GM23338 (cell line): Measurements from ENCODE around the gene DDN. TPM values are rescaled to one million over a fixed set of nuclear protein-coding genes. Genes with fewer than 3 reads are reported as not detected.

Source experiments
- ATAC-seq: fragments of 200-7000 bp; cut with Tn5 transposase; 3 replicates; pipeline ENCODE4 v1.9.1; 2020
- DNase-seq: peaks from one replicate; pipeline ENCODE4 v3.0.0-alpha.2; 2015; ENCODE audit warnings: low spot score
- H2AFZ ChIP-seq: fragments of 200-600 bp; sonication (generic); 2 replicates; pipeline ENCODE4 v1.8.0; 2016; ENCODE audit warnings: antibody characterized with exemption, mild to moderate bottlenecking, moderate library complexity
- H3F3A ChIP-seq: fragments of 200-600 bp; sonication (generic); replicated peaks from 2 replicates; pipeline ENCODE4 v1.8.0; 2017; ENCODE audit warnings: antibody characterized with exemption, mixed run types, low read depth
- H3K27ac ChIP-seq: fragments of 200-600 bp; sonication (generic); 2 replicates; pipeline ENCODE4 v1.6.1; 2016; ENCODE audit warnings: low read depth
- H3K27me3 ChIP-seq: fragments of 200-600 bp; sonication (generic); 2 replicates; pipeline ENCODE4 v1.8.0; 2016; ENCODE audit warnings: mild to moderate bottlenecking, mixed run types, moderate library complexity; ENCODE audit not compliant: insufficient read depth
- H3K36me3 ChIP-seq: fragments of 200-600 bp; sonication (generic); 2 replicates; pipeline ENCODE4 v1.8.0; 2016; ENCODE audit warnings: mild to moderate bottlenecking; ENCODE audit not compliant: insufficient read depth
- H3K4me1 ChIP-seq: fragments of 200-600 bp; sonication (generic); 2 replicates; pipeline ENCODE4 v1.8.0; 2016; ENCODE audit warnings: mild to moderate bottlenecking, moderate library complexity; ENCODE audit not compliant: insufficient read depth
- H3K4me2 ChIP-seq: fragments of 200-600 bp; sonication (generic); 2 replicates; pipeline ENCODE4 v1.7.1; 2017; ENCODE audit warnings: mixed run types
- H3K4me3 ChIP-seq: fragments of 200-600 bp; sonication (generic); 2 replicates; pipeline ENCODE4 v1.6.1; 2016; ENCODE audit warnings: mixed run types
- H3K79me2 ChIP-seq: fragments of 200-600 bp; sonication (generic); replicated peaks from 2 replicates; pipeline ENCODE4 v1.8.0; 2017; ENCODE audit warnings: mild to moderate bottlenecking; ENCODE audit not compliant: insufficient read depth
- H3K9me2 ChIP-seq: fragments of 200-600 bp; sonication (generic); 2 replicates; pipeline ENCODE4 v1.8.0; 2017; ENCODE audit not compliant: insufficient read depth
- H4K20me1 ChIP-seq: fragments of 200-600 bp; sonication (generic); replicated peaks from 2 replicates; pipeline ENCODE4 v1.8.0; 2017; ENCODE audit warnings: mild to moderate bottlenecking; ENCODE audit not compliant: insufficient read depth
- H3K27ac Mint-ChIP-seq: 2 replicates; pipeline ENCODE4 v1.8.0; 2020; ENCODE audit warnings: inconsistent platforms, mild to moderate bottlenecking, moderate library complexity, mixed read lengths
- H3K27me3 Mint-ChIP-seq: 3 replicates; pipeline ENCODE4 v1.8.0; 2022; ENCODE audit warnings: low read depth, mild to moderate bottlenecking, moderate library complexity, mixed read lengths, inconsistent platforms; ENCODE audit not compliant: insufficient read depth, poor library complexity
- H3K36me3 Mint-ChIP-seq: 3 replicates; pipeline ENCODE4 v1.8.0; 2021; ENCODE audit warnings: low read depth, mild to moderate bottlenecking, inconsistent platforms, moderate library complexity, mixed read lengths
- H3K4me1 Mint-ChIP-seq: 3 replicates; pipeline ENCODE4 v1.8.0; 2020; ENCODE audit warnings: mild to moderate bottlenecking, inconsistent platforms, mixed read lengths
- H3K4me3 Mint-ChIP-seq: 3 replicates; pipeline ENCODE4 v1.8.0; 2021; ENCODE audit warnings: moderate library complexity, mild to moderate bottlenecking, inconsistent platforms, mixed read lengths
- H3K9me3 Mint-ChIP-seq: 3 replicates; pipeline ENCODE4 v1.8.0; 2020; ENCODE audit warnings: moderate library complexity, mild to moderate bottlenecking, inconsistent platforms, mixed read lengths
- CREB1 ChIP-seq: fragments of 250-450 bp; sonication (Bioruptor Pico); IDR thresholded peaks from 2 replicates; pipeline ENCODE4 v1.5.0; 2020; ENCODE audit warnings: low read depth, mild to moderate bottlenecking, moderate library complexity
- EZH2 ChIP-seq: fragments of 200-600 bp; sonication (generic); IDR thresholded peaks from one replicate; pipeline ENCODE4 v1.8.0; 2017; ENCODE audit warnings: antibody characterized with exemption, mild to moderate bottlenecking, low read depth; ENCODE audit not compliant: unreplicated experiment
- EZH2phosphoT487 ChIP-seq: fragments of 200-600 bp; sonication (generic); IDR thresholded peaks from one replicate; pipeline ENCODE4 v1.8.1; 2018; ENCODE audit warnings: antibody characterized with exemption; ENCODE audit not compliant: unreplicated experiment
- JUNB ChIP-seq: IDR thresholded peaks from one replicate; pipeline ENCODE4 v1.6.1; 2016; ENCODE audit warnings: antibody characterized with exemption; ENCODE audit not compliant: unreplicated experiment
- NANOG ChIP-seq: IDR thresholded peaks from 2 replicates; pipeline ENCODE4 v1.6.1; 2016; ENCODE audit warnings: antibody characterized with exemption, borderline replicate concordance
- POLR2AphosphoS5 ChIP-seq: IDR thresholded peaks from 2 replicates; pipeline ENCODE4 v1.6.1; 2016; ENCODE audit warnings: antibody characterized with exemption, low read depth
- STAT1 ChIP-seq: IDR thresholded peaks from one replicate; pipeline ENCODE4 v1.6.1; 2016; ENCODE audit warnings: antibody characterized with exemption; ENCODE audit not compliant: unreplicated experiment
- ZNF114 ChIP-seq: fragments of 250-450 bp; sonication (Bioruptor Pico); IDR thresholded peaks from 2 replicates; pipeline ENCODE4 v1.5.0; 2020; ENCODE audit warnings: mild to moderate bottlenecking, moderate library complexity
- ZNF331 ChIP-seq: fragments of 250-450 bp; sonication (Bioruptor Pico); IDR thresholded peaks from 2 replicates; pipeline ENCODE4 v1.5.0; 2020; ENCODE audit warnings: low read depth, mild to moderate bottlenecking, moderate library complexity
- polyA plus RNA-seq: library from polyadenylated mRNA; unstranded; fragments of >200 nt; fragmentation: Nextera tagmentation; extraction: Ambion mirVana; gene quantifications from 2 replicates; pipeline ENCODE4 v1.2.1, GENCODE V29; 2016
- total RNA-seq: library from RNA; depleted of rRNA; stranded (reverse); fragments of >200 nt; shearing (Covaris generic); gene quantifications from 2 replicates; pipeline ENCODE4 v1.2.3, GENCODE V29; 2014
- TF ChIP-seq, protein P1 (sequence below): IDR thresholded peaks from 2 replicates; pipeline ENCODE4 v1.6.1; 2016; ENCODE audit warnings: antibody characterized with exemption
- TF ChIP-seq, protein P2 (sequence below): IDR thresholded peaks from one replicate; pipeline ENCODE4 v1.6.1; 2018; ENCODE audit warnings: antibody characterized with exemption; ENCODE audit not compliant: unreplicated experiment
- TF ChIP-seq, protein P3 (sequence below): fragments of 250-450 bp; sonication (Bioruptor Pico); IDR thresholded peaks from 2 replicates; pipeline ENCODE4 v1.5.0; 2020; ENCODE audit warnings: mild to moderate bottlenecking, moderate library complexity
- TF ChIP-seq, protein P4 (sequence below), 2 experiments: fragments of 200-600 bp in 1 of 2; sonication (generic) in 1 of 2; conservative IDR thresholded peaks; 2 replicates each; pipeline versions ENCODE4 v1.5.1 to v1.6.1; 2016 to 2017; ENCODE audit warnings: antibody characterized with exemption in 2 of 2, low read depth in 2 of 2, mild to moderate bottlenecking in 2 of 2, moderate library complexity in 1 of 2

The DDN gene
- total and polyA plus RNA-seq, 2 experiments from 2014 or later, result 0.10 TPM; not detected in 1

DNA sequence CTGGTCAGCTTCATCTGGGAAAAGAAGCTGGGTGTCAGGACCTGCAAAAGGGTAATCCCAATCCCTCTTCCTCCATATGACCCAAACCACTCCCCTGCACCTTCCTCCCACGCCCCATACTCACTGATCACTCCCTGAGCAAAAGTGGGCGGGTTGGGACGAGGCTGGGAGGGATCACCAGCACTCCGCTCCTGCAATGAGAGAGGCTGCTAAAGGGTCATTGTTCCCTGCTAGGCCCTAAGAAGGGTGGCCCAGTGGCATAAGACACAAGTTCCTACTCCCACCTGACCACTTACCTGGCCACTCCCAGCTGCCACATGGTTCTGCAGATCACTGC lies 35.1 kb upstream of the DDN start:
- H3K79me2 ChIP-seq, result no peaks in the 10 kb centered on the region
- H3K4me3 Mint-ChIP-seq, result no peak overlapping the region
- no peaks in the 10 kb centered on the region for H3F3A ChIP-seq
- TF ChIP-seq, protein P1, sequence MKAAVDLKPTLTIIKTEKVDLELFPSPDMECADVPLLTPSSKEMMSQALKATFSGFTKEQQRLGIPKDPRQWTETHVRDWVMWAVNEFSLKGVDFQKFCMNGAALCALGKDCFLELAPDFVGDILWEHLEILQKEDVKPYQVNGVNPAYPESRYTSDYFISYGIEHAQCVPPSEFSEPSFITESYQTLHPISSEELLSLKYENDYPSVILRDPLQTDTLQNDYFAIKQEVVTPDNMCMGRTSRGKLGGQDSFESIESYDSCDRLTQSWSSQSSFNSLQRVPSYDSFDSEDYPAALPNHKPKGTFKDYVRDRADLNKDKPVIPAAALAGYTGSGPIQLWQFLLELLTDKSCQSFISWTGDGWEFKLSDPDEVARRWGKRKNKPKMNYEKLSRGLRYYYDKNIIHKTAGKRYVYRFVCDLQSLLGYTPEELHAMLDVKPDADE, result no peak
- TF ChIP-seq STAT1 (no peak), EZH2phosphoT487 (no peak), JUNB (no peak), EZH2 (no peak), ZNF114 (CRISPR knock-in tag) (no peak), CREB1 (CRISPR knock-in tag) (no peak), ZNF331 (CRISPR knock-in tag) (no peak), POLR2AphosphoS5 (no peak), NANOG (no peak)
- TF ChIP-seq, protein P2, sequence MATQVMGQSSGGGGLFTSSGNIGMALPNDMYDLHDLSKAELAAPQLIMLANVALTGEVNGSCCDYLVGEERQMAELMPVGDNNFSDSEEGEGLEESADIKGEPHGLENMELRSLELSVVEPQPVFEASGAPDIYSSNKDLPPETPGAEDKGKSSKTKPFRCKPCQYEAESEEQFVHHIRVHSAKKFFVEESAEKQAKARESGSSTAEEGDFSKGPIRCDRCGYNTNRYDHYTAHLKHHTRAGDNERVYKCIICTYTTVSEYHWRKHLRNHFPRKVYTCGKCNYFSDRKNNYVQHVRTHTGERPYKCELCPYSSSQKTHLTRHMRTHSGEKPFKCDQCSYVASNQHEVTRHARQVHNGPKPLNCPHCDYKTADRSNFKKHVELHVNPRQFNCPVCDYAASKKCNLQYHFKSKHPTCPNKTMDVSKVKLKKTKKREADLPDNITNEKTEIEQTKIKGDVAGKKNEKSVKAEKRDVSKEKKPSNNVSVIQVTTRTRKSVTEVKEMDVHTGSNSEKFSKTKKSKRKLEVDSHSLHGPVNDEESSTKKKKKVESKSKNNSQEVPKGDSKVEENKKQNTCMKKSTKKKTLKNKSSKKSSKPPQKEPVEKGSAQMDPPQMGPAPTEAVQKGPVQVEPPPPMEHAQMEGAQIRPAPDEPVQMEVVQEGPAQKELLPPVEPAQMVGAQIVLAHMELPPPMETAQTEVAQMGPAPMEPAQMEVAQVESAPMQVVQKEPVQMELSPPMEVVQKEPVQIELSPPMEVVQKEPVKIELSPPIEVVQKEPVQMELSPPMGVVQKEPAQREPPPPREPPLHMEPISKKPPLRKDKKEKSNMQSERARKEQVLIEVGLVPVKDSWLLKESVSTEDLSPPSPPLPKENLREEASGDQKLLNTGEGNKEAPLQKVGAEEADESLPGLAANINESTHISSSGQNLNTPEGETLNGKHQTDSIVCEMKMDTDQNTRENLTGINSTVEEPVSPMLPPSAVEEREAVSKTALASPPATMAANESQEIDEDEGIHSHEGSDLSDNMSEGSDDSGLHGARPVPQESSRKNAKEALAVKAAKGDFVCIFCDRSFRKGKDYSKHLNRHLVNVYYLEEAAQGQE, result no peak
- TF ChIP-seq, protein P3, sequence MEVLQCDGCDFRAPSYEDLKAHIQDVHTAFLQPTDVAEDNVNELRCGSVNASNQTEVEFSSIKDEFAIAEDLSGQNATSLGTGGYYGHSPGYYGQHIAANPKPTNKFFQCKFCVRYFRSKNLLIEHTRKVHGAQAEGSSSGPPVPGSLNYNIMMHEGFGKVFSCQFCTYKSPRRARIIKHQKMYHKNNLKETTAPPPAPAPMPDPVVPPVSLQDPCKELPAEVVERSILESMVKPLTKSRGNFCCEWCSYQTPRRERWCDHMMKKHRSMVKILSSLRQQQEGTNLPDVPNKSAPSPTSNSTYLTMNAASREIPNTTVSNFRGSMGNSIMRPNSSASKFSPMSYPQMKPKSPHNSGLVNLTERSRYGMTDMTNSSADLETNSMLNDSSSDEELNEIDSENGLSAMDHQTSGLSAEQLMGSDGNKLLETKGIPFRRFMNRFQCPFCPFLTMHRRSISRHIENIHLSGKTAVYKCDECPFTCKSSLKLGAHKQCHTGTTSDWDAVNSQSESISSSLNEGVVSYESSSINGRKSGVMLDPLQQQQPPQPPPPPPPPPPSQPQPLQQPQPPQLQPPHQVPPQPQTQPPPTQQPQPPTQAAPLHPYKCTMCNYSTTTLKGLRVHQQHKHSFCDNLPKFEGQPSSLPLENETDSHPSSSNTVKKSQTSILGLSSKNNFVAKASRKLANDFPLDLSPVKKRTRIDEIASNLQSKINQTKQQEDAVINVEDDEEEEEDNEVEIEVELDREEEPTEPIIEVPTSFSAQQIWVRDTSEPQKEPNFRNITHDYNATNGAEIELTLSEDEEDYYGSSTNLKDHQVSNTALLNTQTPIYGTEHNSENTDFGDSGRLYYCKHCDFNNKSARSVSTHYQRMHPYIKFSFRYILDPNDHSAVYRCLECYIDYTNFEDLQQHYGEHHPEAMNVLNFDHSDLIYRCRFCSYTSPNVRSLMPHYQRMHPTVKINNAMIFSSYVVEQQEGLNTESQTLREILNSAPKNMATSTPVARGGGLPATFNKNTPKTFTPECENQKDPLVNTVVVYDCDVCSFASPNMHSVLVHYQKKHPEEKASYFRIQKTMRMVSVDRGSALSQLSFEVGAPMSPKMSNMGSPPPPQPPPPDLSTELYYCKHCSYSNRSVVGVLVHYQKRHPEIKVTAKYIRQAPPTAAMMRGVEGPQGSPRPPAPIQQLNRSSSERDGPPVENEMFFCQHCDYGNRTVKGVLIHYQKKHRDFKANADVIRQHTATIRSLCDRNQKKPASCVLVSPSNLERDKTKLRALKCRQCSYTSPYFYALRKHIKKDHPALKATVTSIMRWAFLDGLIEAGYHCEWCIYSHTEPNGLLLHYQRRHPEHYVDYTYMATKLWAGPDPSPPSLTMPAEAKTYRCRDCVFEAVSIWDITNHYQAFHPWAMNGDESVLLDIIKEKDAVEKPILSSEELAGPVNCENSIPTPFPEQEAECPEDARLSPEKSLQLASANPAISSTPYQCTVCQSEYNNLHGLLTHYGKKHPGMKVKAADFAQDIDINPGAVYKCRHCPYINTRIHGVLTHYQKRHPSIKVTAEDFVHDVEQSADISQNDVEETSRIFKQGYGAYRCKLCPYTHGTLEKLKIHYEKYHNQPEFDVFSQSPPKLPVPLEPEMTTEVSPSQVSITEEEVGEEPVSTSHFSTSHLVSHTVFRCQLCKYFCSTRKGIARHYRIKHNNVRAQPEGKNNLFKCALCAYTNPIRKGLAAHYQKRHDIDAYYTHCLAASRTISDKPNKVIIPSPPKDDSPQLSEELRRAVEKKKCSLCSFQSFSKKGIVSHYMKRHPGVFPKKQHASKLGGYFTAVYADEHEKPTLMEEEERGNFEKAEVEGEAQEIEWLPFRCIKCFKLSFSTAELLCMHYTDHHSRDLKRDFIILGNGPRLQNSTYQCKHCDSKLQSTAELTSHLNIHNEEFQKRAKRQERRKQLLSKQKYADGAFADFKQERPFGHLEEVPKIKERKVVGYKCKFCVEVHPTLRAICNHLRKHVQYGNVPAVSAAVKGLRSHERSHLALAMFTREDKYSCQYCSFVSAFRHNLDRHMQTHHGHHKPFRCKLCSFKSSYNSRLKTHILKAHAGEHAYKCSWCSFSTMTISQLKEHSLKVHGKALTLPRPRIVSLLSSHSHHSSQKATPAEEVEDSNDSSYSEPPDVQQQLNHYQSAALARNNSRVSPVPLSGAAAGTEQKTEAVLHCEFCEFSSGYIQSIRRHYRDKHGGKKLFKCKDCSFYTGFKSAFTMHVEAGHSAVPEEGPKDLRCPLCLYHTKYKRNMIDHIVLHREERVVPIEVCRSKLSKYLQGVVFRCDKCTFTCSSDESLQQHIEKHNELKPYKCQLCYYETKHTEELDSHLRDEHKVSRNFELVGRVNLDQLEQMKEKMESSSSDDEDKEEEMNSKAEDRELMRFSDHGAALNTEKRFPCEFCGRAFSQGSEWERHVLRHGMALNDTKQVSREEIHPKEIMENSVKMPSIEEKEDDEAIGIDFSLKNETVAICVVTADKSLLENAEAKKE, result no peak
- TF ChIP-seq, protein P4, sequence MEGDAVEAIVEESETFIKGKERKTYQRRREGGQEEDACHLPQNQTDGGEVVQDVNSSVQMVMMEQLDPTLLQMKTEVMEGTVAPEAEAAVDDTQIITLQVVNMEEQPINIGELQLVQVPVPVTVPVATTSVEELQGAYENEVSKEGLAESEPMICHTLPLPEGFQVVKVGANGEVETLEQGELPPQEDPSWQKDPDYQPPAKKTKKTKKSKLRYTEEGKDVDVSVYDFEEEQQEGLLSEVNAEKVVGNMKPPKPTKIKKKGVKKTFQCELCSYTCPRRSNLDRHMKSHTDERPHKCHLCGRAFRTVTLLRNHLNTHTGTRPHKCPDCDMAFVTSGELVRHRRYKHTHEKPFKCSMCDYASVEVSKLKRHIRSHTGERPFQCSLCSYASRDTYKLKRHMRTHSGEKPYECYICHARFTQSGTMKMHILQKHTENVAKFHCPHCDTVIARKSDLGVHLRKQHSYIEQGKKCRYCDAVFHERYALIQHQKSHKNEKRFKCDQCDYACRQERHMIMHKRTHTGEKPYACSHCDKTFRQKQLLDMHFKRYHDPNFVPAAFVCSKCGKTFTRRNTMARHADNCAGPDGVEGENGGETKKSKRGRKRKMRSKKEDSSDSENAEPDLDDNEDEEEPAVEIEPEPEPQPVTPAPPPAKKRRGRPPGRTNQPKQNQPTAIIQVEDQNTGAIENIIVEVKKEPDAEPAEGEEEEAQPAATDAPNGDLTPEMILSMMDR (conservative IDR thresholded peaks at IDR 0.05; ENCODE audit: low read depth in 2 of 2), result no peak
- no peaks in the 10 kb centered on the region for H3K4me1 ChIP-seq
- no peaks in the 10 kb centered on the region for H3K9me2 ChIP-seq
- H3K27ac Mint-ChIP-seq, result no peak overlapping the region
- no peak overlapping the region for H3K4me2 ChIP-seq
- H3K9me3 Mint-ChIP-seq, result no peaks in the 10 kb centered on the region
- H3K4me1 Mint-ChIP-seq, result no peaks in the 10 kb centered on the region
- H2AFZ ChIP-seq, result no peak overlapping the region
- DNase-seq, result no peak
- peaks cover 8% of the 10 kb centered on the region; the same call in 1 of the 2 replicates for H4K20me1 ChIP-seq
- H3K4me3 ChIP-seq, result no peak overlapping the region
- peaks cover 75% of the 10 kb centered on the region for H3K36me3 Mint-ChIP-seq
- H3K36me3 ChIP-seq, result peaks cover 16% of the 10 kb centered on the region
- no peaks in the 10 kb centered on the region for H3K27me3 ChIP-seq
- peaks cover 7% of the 10 kb centered on the region for H3K27me3 Mint-ChIP-seq
- no peak for ATAC-seq
- no peak overlapping the region for H3K27ac ChIP-seq
